ENCODE results near the gene G2E3. TPM values are rescaled to one million over a fixed set of nuclear protein-coding genes. Genes with fewer than 3 reads are reported as not detected.

The G2E3 gene
- total RNA-seq, 1 donor from 2014 or later: 14.0 TPM

GRCh38 chr14:30658645-30659044 is 99.7 kb downstream of the G2E3 start:
- Histone ChIP-seq H3K9me3 (no peaks in the 10 kb centered on the region), H3K4me1 (no peaks in the 10 kb centered on the region), H3K4me3 (no peak overlapping the region), H3K27ac (no peak overlapping the region), H3K27me3 (no peaks in the 10 kb centered on the region), H3K36me3 (peaks cover 56% of the 10 kb centered on the region)
- DNase-seq (no peak), ATAC-seq (no peak)
- TF ChIP-seq CTCF (IDR thresholded peaks at IDR 0.05): no peak
- intact Hi-C loops (cut with DNase I): no loop called here

GRCh38 chr14:30669594-30669993 is 110.6 kb downstream of the G2E3 start:
- H3K27me3 ChIP-seq: no peaks in the 10 kb centered on the region
- H3K4me3 ChIP-seq: no peak overlapping the region
- ATAC-seq (no peak), DNase-seq (no peak)
- H3K9me3 ChIP-seq: no peaks in the 10 kb centered on the region
- H3K36me3 ChIP-seq: peaks cover 31% of the 10 kb centered on the region
- intact Hi-C loops (cut with DNase I): no loop called here
- H3K27ac ChIP-seq: no peak overlapping the region
- H3K4me1 ChIP-seq: no peaks in the 10 kb centered on the region
- TF ChIP-seq CTCF (IDR thresholded peaks at IDR 0.05): no peak

Other genes with a start within 250 kb of the G2E3 start
- gene SCFD1, start 63.2 kb downstream of the G2E3 start, total RNA-seq: 72.6 TPM

All from upper lobe of right lung (tissue), 1 donor.